KMS-11 (cell line): ENCODE results near the gene MBL2.

ENCODE experiments used
- H2AFZ ChIP-seq: fragments of 200-600 bp; sonication (generic); 2 replicates; pipeline ENCODE4 v1.6.1; 2016; ENCODE audit warnings: antibody characterized with exemption, mixed run types, low read depth
- H3K27ac ChIP-seq: fragments of 200-600 bp; sonication (generic); 2 replicates; pipeline ENCODE4 v1.6.1; 2016; ENCODE audit warnings: mild to moderate bottlenecking, mixed run types
- H3K27me3 ChIP-seq: fragments of 200-600 bp; sonication (generic); 2 replicates; pipeline ENCODE4 v1.6.1; 2017; ENCODE audit warnings: mild to moderate bottlenecking, low read depth, mixed run types, moderate library complexity; ENCODE audit not compliant: insufficient read depth
- H3K36me3 ChIP-seq: fragments of 200-600 bp; sonication (generic); 2 replicates; pipeline ENCODE4 v1.6.1; 2017; ENCODE audit warnings: mild to moderate bottlenecking, mixed run types; ENCODE audit not compliant: insufficient read depth
- H3K4me1 ChIP-seq: fragments of 200-600 bp; sonication (generic); 2 replicates; pipeline ENCODE4 v1.6.1; 2016; ENCODE audit warnings: mild to moderate bottlenecking, low read depth, mixed run types; ENCODE audit not compliant: poor library complexity, severe bottlenecking
- H3K4me2 ChIP-seq: fragments of 200-600 bp; sonication (generic); 2 replicates; pipeline ENCODE4 v1.7.0; 2016; ENCODE audit warnings: mild to moderate bottlenecking, mixed run types
- H3K4me3 ChIP-seq: fragments of 200-600 bp; sonication (generic); IDR thresholded peaks from 2 replicates; pipeline ENCODE4 v1.6.1; 2017; ENCODE audit warnings: low read depth, low read length, mixed read lengths; ENCODE audit not compliant: insufficient read depth
- H3K79me2 ChIP-seq: fragments of 200-600 bp; sonication (generic); 2 replicates; pipeline ENCODE4 v1.6.1; 2016; ENCODE audit warnings: low read depth, mixed run types; ENCODE audit not compliant: insufficient read depth
- H3K9ac ChIP-seq: fragments of 200-600 bp; sonication (generic); 2 replicates; pipeline ENCODE4 v1.6.1; 2016; ENCODE audit warnings: mild to moderate bottlenecking, mixed run types
- H4K20me1 ChIP-seq: fragments of 200-600 bp; sonication (generic); 2 replicates; pipeline ENCODE4 v1.6.1; 2016; ENCODE audit warnings: mild to moderate bottlenecking, mixed run types; ENCODE audit not compliant: insufficient read depth
- TF ChIP-seq, protein P1 (sequence below): fragments of 200-600 bp; sonication (generic); conservative IDR thresholded peaks from 2 replicates; pipeline ENCODE4 v1.6.1; 2017; ENCODE audit warnings: low read depth, mild to moderate bottlenecking, antibody characterized with exemption, low read length, moderate library complexity, mixed read lengths

The MBL2 gene

DNA sequence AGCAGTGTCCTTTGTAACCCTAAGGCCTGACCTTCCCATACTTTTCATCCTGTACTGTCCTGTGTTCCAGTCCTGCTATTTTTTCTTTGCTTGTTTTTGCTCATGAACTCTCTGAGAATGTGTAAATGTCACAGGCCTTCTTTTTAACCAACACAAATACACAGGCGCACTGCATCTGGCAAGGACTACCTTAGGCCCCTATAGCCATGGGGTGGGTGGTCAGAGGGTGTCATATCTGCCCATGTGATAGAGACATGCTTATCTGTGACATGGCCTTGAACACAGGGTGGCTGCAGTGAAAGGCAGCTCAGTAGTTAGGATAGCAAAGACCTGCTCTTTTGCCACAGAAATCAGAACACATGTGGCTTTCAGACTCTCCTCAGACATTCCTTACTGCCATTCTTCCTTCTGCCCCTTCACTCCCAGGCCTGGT, 3.9 kb upstream of the MBL2 start:
- H3K27ac ChIP-seq: no peak overlapping the region
- H3K4me1 ChIP-seq: peaks cover 17% of the 10 kb centered on the region
- no peaks in the 10 kb centered on the region for H3K36me3 ChIP-seq
- H3K27me3 ChIP-seq: no peaks in the 10 kb centered on the region
- H3K79me2 ChIP-seq: no peaks in the 10 kb centered on the region
- H2AFZ ChIP-seq: no peak overlapping the region
- H3K4me2 ChIP-seq: no peak overlapping the region
- no peaks in the 10 kb centered on the region for H4K20me1 ChIP-seq
- no peak overlapping the region for H3K9ac ChIP-seq
- TF ChIP-seq, protein P1, sequence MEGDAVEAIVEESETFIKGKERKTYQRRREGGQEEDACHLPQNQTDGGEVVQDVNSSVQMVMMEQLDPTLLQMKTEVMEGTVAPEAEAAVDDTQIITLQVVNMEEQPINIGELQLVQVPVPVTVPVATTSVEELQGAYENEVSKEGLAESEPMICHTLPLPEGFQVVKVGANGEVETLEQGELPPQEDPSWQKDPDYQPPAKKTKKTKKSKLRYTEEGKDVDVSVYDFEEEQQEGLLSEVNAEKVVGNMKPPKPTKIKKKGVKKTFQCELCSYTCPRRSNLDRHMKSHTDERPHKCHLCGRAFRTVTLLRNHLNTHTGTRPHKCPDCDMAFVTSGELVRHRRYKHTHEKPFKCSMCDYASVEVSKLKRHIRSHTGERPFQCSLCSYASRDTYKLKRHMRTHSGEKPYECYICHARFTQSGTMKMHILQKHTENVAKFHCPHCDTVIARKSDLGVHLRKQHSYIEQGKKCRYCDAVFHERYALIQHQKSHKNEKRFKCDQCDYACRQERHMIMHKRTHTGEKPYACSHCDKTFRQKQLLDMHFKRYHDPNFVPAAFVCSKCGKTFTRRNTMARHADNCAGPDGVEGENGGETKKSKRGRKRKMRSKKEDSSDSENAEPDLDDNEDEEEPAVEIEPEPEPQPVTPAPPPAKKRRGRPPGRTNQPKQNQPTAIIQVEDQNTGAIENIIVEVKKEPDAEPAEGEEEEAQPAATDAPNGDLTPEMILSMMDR: no peak
- no peak overlapping the region for H3K4me3 ChIP-seq

- Histone ChIP-seq H3K4me2 (no peak overlapping the region), H3K36me3 (no peaks in the 10 kb centered on the region), H3K9ac (no peak overlapping the region), H4K20me1 (no peaks in the 10 kb centered on the region), H3K27ac (no peak overlapping the region), H3K79me2 (no peaks in the 10 kb centered on the region), H3K4me3 (no peak overlapping the region), H3K4me1 (peaks cover 17% of the 10 kb centered on the region), H2AFZ (no peak overlapping the region), H3K27me3 (no peaks in the 10 kb centered on the region)
- TF ChIP-seq, protein P1: no peak
Measured at GRCh38 chr10:52775132-52775647, 2.6 kb upstream of the MBL2 start.

GRCh38 chr10:52774600-52775106, 2.1 kb upstream of the MBL2 start:
- Histone ChIP-seq H3K4me2 (no peak overlapping the region), H3K27me3 (no peaks in the 10 kb centered on the region), H3K27ac (no peak overlapping the region), H2AFZ (no peak overlapping the region), H3K4me1 (peaks cover 17% of the 10 kb centered on the region), H3K36me3 (no peaks in the 10 kb centered on the region), H4K20me1 (no peaks in the 10 kb centered on the region), H3K9ac (no peak overlapping the region), H3K4me3 (no peak overlapping the region), H3K79me2 (no peaks in the 10 kb centered on the region)
- TF ChIP-seq, protein P1: no peak

GRCh38 chr10:52774182-52774581, 1.6 kb upstream of the MBL2 start:
- Histone ChIP-seq H2AFZ (no peak overlapping the region), H3K27ac (no peak overlapping the region), H3K4me2 (no peak overlapping the region), H3K36me3 (no peaks in the 10 kb centered on the region), H3K4me1 (peaks cover 17% of the 10 kb centered on the region), H3K79me2 (no peaks in the 10 kb centered on the region), H3K27me3 (no peaks in the 10 kb centered on the region), H3K4me3 (no peak overlapping the region), H4K20me1 (no peaks in the 10 kb centered on the region), H3K9ac (no peak overlapping the region)
- TF ChIP-seq, protein P1: no peak
